ENCODE data around the gene AQP12A. TPM values are rescaled to one million over a fixed set of nuclear protein-coding genes. Genes with fewer than 3 reads are reported as not detected.

Gene AQP12A
- total RNA-seq, 2 experiments from 2014 or later = not detected

DNA sequence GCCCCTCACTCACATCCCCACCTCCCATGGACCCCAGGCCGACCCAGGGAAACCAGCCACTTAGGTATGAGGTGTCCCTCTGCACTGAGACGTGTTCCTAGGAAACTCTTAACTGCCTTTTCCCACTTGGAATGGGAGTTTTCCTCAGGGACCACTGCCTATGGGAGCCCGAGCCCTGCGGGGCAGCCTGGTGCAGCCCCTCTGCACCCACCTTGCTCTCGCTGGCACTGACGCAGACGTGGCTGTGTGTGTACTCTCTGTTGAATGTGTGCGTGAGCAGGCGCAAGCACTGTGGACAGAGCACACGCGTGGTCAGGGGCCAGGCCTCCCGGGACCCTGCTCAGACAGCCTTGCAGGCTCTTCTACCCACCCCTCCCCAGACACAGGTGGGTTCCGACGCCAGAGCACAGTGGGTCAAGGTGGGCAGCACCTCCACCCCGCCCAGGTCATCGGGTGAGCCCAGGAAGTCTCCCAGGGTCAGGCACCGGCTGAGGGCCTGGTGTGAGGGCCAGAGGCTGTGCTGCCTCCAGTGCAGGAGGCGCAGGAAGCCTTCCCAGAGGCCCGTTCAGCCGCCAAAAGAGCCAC is 30.0 kb downstream of the AQP12A start:
- no peak overlapping the region for H3K27ac Mint-ChIP-seq
- ATAC-seq (no peak), DNase-seq (no peak)
- CTCF ChIA-PET = no interaction called here
- H3K36me3 Mint-ChIP-seq = no peaks in the 10 kb centered on the region
- H3K9me3 Mint-ChIP-seq (ENCODE audit: low read depth) = no peaks in the 10 kb centered on the region
- H3K4me3 Mint-ChIP-seq = no peak overlapping the region
- H3K27me3 Mint-ChIP-seq = no peaks in the 10 kb centered on the region
- H3K4me1 Mint-ChIP-seq = no peaks in the 10 kb centered on the region

DNA sequence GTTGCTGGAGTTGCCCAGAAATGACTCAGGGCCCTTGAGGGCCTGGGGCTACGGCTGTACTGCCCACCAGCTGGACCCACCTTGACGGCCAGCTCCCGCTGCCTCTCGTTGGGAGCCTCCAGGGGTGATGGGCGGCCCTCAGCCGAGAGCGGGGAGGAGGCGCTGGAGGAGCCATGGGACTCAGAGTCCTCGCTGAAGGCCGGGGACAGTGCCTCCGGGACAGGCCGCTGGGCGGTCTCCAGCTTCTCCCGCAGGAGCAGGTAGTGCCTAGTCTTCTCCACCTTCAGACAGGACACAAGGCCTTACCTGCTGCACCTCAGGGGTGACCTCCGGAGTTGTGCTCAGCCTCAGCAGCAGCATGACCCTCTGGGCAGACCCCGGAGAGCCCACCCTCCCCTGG is 30.7 kb downstream of the AQP12A start:
- Mint-ChIP-seq H3K27ac (no peak overlapping the region), H3K4me1 (no peaks in the 10 kb centered on the region), H3K36me3 (no peaks in the 10 kb centered on the region), H3K9me3 (ENCODE audit: low read depth) (no peaks in the 10 kb centered on the region), H3K27me3 (no peaks in the 10 kb centered on the region), H3K4me3 (no peak overlapping the region)
- DNase-seq (no peak), ATAC-seq (no peak)
- CTCF ChIA-PET = no interaction called here

DNA sequence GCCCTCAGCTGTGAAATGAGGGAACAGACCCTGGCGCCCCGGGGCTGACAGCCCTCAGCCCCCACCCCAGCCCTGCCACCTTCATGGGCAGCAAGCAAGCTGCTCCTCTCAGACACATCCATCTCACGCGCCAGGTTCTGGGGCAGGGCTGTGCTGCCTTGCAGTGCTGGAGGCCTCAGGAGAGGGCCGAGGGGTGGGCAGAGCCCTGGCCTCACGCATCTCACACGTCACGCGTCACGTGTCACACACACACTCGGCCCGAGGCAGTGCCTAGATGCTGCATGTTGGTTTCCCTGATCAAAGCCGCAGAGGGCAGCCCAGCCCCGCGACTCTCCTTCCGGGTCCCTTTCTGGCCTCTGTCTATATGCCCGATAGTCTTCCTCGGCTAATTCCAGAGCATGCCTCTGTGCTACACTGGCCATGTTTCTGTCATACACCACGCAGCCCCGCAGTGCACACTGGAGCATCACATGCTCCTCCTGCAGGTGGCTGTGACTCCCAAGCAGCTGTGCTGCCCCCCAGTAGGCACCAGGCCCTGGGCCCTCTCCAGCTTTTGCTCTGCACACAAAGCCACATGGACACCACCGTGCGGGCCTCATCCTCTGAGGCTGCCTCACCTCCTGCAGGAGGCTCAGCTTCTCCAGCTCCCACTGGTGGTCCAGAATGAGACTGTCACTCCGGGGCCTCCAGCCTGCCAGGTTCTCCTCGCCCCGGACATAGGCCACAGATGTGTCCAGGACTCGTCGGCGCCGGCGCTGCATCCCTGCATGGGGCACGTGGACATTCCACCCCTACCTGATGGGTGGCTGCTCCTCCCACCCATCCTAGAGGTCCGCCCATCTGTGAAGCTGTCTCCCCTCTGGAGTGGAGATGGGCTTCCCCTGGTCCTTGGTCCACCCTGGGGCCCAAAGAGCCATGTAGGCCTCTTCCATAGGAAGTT is 31.4 kb downstream of the AQP12A start:
- Mint-ChIP-seq H3K4me1 (no peaks in the 10 kb centered on the region), H3K9me3 (ENCODE audit: low read depth) (no peaks in the 10 kb centered on the region), H3K27ac (no peak overlapping the region), H3K4me3 (no peak overlapping the region), H3K27me3 (no peaks in the 10 kb centered on the region), H3K36me3 (no peaks in the 10 kb centered on the region)
- ATAC-seq (no peak), DNase-seq (no peak)
- CTCF ChIA-PET = no interaction called here

GRCh38 chr2:240723851-240724250 is 32.2 kb downstream of the AQP12A start:
- Mint-ChIP-seq H3K9me3 (ENCODE audit: low read depth) (no peaks in the 10 kb centered on the region), H3K4me3 (no peak overlapping the region), H3K27ac (no peak overlapping the region), H3K36me3 (no peaks in the 10 kb centered on the region), H3K4me1 (no peaks in the 10 kb centered on the region), H3K27me3 (no peaks in the 10 kb centered on the region)
- CTCF ChIA-PET = no interaction called here
- no peak for DNase-seq
- no peak for ATAC-seq

- Mint-ChIP-seq H3K4me1 (no peaks in the 10 kb centered on the region), H3K27ac (no peak overlapping the region), H3K4me3 (no peak overlapping the region), H3K36me3 (no peaks in the 10 kb centered on the region), H3K9me3 (ENCODE audit: low read depth) (no peaks in the 10 kb centered on the region), H3K27me3 (no peaks in the 10 kb centered on the region)
- DNase-seq = no peak
- CTCF ChIA-PET = no interaction called here
- no peak for ATAC-seq
Observed at GRCh38 chr2:240724431-240724830, 32.8 kb downstream of the AQP12A start.

GRCh38 chr2:240725266-240725665 is 33.6 kb downstream of the AQP12A start:
- H3K27me3 Mint-ChIP-seq = no peaks in the 10 kb centered on the region
- DNase-seq (no peak), ATAC-seq (no peak)
- no peak overlapping the region for H3K27ac Mint-ChIP-seq
- H3K4me1 Mint-ChIP-seq = no peaks in the 10 kb centered on the region
- no peaks in the 10 kb centered on the region for H3K36me3 Mint-ChIP-seq
- no peaks in the 10 kb centered on the region for H3K9me3 Mint-ChIP-seq (ENCODE audit: low read depth)
- CTCF ChIA-PET = interaction anchor here (1.5 kb wide), 1 partner anchor 211 kb away, joined by 3 read pairs; no protein-coding TSS in a partner anchor
- H3K4me3 Mint-ChIP-seq = no peak overlapping the region

GRCh38 chr2:240725671-240726070 is 34.0 kb downstream of the AQP12A start:
- Mint-ChIP-seq H3K9me3 (ENCODE audit: low read depth) (no peaks in the 10 kb centered on the region), H3K36me3 (no peaks in the 10 kb centered on the region), H3K27me3 (no peaks in the 10 kb centered on the region), H3K27ac (no peak overlapping the region), H3K4me3 (no peak overlapping the region), H3K4me1 (no peaks in the 10 kb centered on the region)
- ATAC-seq (no peak), DNase-seq (no peak)
- CTCF ChIA-PET = interaction anchor here (1.5 kb wide), 1 partner anchor 212 kb away, joined by 3 read pairs; no protein-coding TSS in a partner anchor

DNA sequence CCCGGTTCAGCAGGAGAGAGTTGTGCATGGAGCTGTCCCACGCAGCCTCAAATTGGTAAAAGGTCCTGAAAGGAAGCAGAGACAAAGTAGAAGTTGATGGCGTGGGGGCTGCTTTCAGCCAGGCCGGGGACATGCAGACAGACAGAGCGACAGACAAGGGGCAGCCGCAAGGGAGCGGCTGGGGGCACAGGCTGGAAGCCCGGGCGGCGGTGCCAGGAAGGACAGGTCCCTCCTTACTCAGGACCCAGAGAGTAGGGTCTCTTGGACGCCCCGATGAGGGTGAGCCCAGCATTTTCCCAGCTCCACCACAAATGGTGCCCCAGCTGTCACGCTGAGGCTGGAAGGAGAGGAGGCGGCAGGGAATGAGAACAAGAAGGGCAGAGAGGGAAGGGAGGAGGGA is 35.2 kb downstream of the AQP12A start:
- Mint-ChIP-seq H3K27me3 (no peaks in the 10 kb centered on the region), H3K36me3 (no peaks in the 10 kb centered on the region), H3K4me3 (no peak overlapping the region), H3K4me1 (no peaks in the 10 kb centered on the region), H3K27ac (no peak overlapping the region), H3K9me3 (ENCODE audit: low read depth) (no peaks in the 10 kb centered on the region)
- no peak for DNase-seq
- CTCF ChIA-PET = interaction anchor here (1.5 kb wide), 1 partner anchor 213 kb away, joined by 3 read pairs; no protein-coding TSS in a partner anchor
- no peak for ATAC-seq

DNA sequence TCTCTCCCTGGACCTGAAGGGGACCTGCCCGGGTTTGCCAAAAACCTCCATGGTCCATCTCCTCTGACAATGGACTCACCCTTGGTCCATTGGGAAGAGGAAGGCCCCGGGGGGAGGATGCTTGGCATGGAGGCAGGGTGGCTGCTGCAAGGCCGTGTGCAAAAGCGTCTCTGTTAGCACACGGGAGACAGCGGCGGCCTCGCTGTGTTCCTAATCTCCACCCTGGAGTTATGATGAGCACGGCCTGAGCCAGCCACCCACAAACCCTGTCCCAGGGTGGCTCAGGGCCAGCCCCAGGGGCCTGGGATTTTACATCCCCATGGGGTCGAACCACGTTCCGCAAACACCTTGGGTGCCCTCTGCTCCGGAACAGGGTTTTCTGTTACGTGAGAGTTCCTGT is 35.8 kb downstream of the AQP12A start:
- CTCF ChIA-PET = no interaction called here
- DNase-seq (no peak), ATAC-seq (no peak)
- H3K36me3 Mint-ChIP-seq = no peaks in the 10 kb centered on the region
- no peaks in the 10 kb centered on the region for H3K4me1 Mint-ChIP-seq
- no peaks in the 10 kb centered on the region for H3K9me3 Mint-ChIP-seq (ENCODE audit: low read depth)
- no peaks in the 10 kb centered on the region for H3K27me3 Mint-ChIP-seq
- H3K4me3 Mint-ChIP-seq = no peak overlapping the region
- no peak overlapping the region for H3K27ac Mint-ChIP-seq

- no peaks in the 10 kb centered on the region for H3K27me3 Mint-ChIP-seq
- H3K27ac Mint-ChIP-seq = no peak overlapping the region
- no peaks in the 10 kb centered on the region for H3K36me3 Mint-ChIP-seq
- DNase-seq = no peak
- CTCF ChIA-PET = no interaction called here
- H3K4me1 Mint-ChIP-seq = no peaks in the 10 kb centered on the region
- H3K4me3 Mint-ChIP-seq = no peak overlapping the region
- no peaks in the 10 kb centered on the region for H3K9me3 Mint-ChIP-seq (ENCODE audit: low read depth)
- no peak for ATAC-seq
Observed at GRCh38 chr2:240727913-240728312, 36.2 kb downstream of the AQP12A start.

DNA sequence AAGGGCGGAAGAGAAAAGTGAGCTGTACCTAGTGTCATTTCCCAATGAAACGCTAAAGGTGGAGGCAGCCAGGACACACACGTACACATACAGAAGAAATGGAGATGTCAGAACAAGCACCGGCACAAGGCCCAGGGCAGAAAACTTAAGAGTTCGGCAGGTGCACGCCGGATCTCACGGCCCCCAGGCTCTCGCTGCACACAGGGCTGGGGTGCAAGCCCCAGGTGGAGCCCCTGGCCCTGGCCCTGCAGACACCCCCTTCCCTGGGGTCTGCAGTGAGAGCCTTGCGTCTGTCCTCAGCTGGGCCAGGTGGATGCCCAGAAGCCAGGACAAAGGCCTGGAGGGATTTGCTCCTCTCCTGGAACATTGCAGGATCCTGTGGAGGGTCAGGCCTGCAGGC is 36.7 kb downstream of the AQP12A start:
- Mint-ChIP-seq H3K27ac (no peak overlapping the region), H3K36me3 (no peaks in the 10 kb centered on the region), H3K9me3 (ENCODE audit: low read depth) (no peaks in the 10 kb centered on the region), H3K4me3 (no peak overlapping the region), H3K27me3 (no peaks in the 10 kb centered on the region), H3K4me1 (no peaks in the 10 kb centered on the region)
- no peak for ATAC-seq
- CTCF ChIA-PET = no interaction called here
- no peak for DNase-seq

GRCh38 chr2:240728827-240729226 is 37.2 kb downstream of the AQP12A start:
- ATAC-seq = no peak

DNA sequence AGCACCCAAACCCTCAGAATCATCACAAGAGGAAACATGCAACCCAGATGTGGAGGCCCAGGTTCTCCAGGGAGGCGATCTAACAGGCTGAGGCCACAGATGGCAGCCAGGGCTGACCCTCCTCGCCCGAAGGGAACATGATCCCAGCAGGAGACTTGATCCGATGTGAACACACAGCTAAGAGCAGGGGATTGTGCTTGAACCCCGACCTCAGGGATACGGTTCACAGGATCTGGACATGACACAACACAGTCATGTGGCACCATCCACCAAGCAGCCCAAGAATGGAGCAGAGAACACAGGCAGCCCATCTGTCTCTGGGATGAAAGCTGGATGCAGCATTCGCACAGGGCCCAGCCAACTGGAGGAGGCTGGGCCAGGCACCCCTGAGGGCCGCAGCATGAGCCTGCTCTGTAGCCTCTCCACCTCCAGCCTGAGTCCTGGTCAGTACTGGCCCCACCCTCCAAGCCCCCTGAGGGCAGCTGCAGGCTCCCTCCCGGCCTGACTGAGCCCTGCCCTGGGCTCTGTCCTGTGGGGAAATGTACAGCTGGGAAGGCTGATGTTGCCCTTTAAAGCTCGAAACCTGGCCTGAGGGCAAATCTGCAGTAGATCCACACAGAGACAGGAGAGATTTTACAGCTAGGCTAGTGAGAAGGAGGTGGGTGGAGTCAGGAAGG is 39.0 kb downstream of the AQP12A start:
- no peaks in the 10 kb centered on the region for H3K9me3 Mint-ChIP-seq (ENCODE audit: low read depth)
- no peak overlapping the region for H3K27ac Mint-ChIP-seq
- H3K27me3 Mint-ChIP-seq = no peaks in the 10 kb centered on the region
- DNase-seq (no peak), ATAC-seq (no peak)
- CTCF ChIA-PET = interaction anchor here (0.7 kb wide), 1 partner anchor 174 kb away, joined by 3 read pairs; no protein-coding TSS in a partner anchor
- no peaks in the 10 kb centered on the region for H3K4me1 Mint-ChIP-seq
- no peak overlapping the region for H3K4me3 Mint-ChIP-seq
- H3K36me3 Mint-ChIP-seq = no peaks in the 10 kb centered on the region

More at GRCh38 chr2:240728827-240729226, 37.2 kb downstream of the AQP12A start:
- Mint-ChIP-seq H3K4me1 (no peaks in the 10 kb centered on the region), H3K27me3 (no peaks in the 10 kb centered on the region), H3K4me3 (no peak overlapping the region), H3K27ac (no peak overlapping the region), H3K36me3 (no peaks in the 10 kb centered on the region), H3K9me3 (ENCODE audit: low read depth) (no peaks in the 10 kb centered on the region)
- CTCF ChIA-PET = no interaction called here
- DNase-seq = no peak

Measured in activated CD8-positive, alpha-beta memory T cell treated with anti-CD3 and anti-CD28 coated beads, Interleukin-2, amount 10 ng/mL, durations not matched to agents 7 days and 5 days (primary cell).